Keratinocyte (primary cell): ENCODE measurements around the gene ATP6V0D1.

Experiments
- EZH2 ChIP-seq: IDR thresholded peaks from one replicate; pipeline ENCODE4 v1.6.1; 2012; ENCODE audit warnings: inconsistent platforms, mild to moderate bottlenecking, low read length, moderate library complexity
- TF ChIP-seq, protein P1 (sequence below), 3 experiments: IDR thresholded peaks in 1 of 3; conservative IDR thresholded peaks in 1 of 3; optimal IDR thresholded peaks in 1 of 3; 2 replicates in 2 of 3; 3 replicates in 1 of 3; pipeline versions ENCODE3 to v1.5.1; 2011; ENCODE audit warnings: low read length in 3 of 3, mild to moderate bottlenecking in 3 of 3, moderate library complexity in 2 of 3, control low read depth in 1 of 3, inconsistent platforms in 1 of 3; ENCODE audit not compliant: insufficient read depth in 2 of 3; ENCODE audit errors: extremely low read depth in 1 of 3

- TF ChIP-seq, protein P1, sequence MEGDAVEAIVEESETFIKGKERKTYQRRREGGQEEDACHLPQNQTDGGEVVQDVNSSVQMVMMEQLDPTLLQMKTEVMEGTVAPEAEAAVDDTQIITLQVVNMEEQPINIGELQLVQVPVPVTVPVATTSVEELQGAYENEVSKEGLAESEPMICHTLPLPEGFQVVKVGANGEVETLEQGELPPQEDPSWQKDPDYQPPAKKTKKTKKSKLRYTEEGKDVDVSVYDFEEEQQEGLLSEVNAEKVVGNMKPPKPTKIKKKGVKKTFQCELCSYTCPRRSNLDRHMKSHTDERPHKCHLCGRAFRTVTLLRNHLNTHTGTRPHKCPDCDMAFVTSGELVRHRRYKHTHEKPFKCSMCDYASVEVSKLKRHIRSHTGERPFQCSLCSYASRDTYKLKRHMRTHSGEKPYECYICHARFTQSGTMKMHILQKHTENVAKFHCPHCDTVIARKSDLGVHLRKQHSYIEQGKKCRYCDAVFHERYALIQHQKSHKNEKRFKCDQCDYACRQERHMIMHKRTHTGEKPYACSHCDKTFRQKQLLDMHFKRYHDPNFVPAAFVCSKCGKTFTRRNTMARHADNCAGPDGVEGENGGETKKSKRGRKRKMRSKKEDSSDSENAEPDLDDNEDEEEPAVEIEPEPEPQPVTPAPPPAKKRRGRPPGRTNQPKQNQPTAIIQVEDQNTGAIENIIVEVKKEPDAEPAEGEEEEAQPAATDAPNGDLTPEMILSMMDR (optimal IDR thresholded peaks at IDR 0.05 in 1 of 3, IDR thresholded peaks at IDR 0.05 in 1 of 3, conservative IDR thresholded peaks at IDR 0.05 in 1 of 3; ENCODE audit: extremely low read depth in 1 of 3, insufficient read depth in 2 of 3, low read length in 3 of 3): no peak
- no peak for TF ChIP-seq EZH2
These were observed 48.6 kb upstream of the ATP6V0D1 start for GRCh38 chr16:67529582-67530012.
